Ovary (tissue), 9 donors: ENCODE measurements around the gene SESN2. TPM values are rescaled to one million over a fixed set of nuclear protein-coding genes. Genes with fewer than 3 reads are reported as not detected.
"Not testable (repeated sequence)": the region's sequence is repeated elsewhere in the genome, so short reads cannot be mapped to it uniquely, and the experiment has no call there.

Experiments
- DNase-seq, 5 donors: peaks; one replicate each; pipeline ENCODE4 v3.0.0-alpha.2; 2019 to 2020
- H3K27ac ChIP-seq, 2 donors: fragments of 200-600 bp; one replicate each; pipeline versions ENCODE4 v1.5.1 to v1.8.0; 2019 to 2022
- H3K27me3 ChIP-seq: fragments of 200-600 bp; one replicate; pipeline ENCODE4 v1.8.0; 2022
- H3K36me3 ChIP-seq: fragments of 200-600 bp; sonication (generic); one replicate; pipeline ENCODE4 v1.5.1; 2019
- H3K4me1 ChIP-seq: one replicate; pipeline ENCODE4 v1.8.1; 2013; ENCODE audit warnings: mild to moderate bottlenecking, moderate library complexity; ENCODE audit not compliant: insufficient read depth
- H3K4me3 ChIP-seq: fragments of 200-600 bp; sonication (generic); one replicate; pipeline ENCODE4 v1.5.1; 2017
- H3K9me3 ChIP-seq, 2 donors: fragments of 200-600 bp in 1 of 2; sonication (generic) in 1 of 2; one replicate each; pipeline versions ENCODE4 v1.5.1 to v1.8.1; 2013 to 2019; ENCODE audit warnings: mild to moderate bottlenecking in 1 of 2, moderate library complexity in 1 of 2
- CTCF ChIP-seq, 3 donors: fragments of 450-650 bp in 2 of 3; fragments of 200-600 bp in 1 of 3; IDR thresholded peaks; one replicate each; pipeline versions ENCODE4 v1.5.1 to v1.8.0; 2016 to 2022; ENCODE audit warnings: antibody characterized with exemption in 3 of 3, mild to moderate bottlenecking in 1 of 3
- EP300 ChIP-seq: sonication (generic); formaldehyde crosslinking; IDR thresholded peaks from one replicate; pipeline ENCODE4 v1.6.1; 2017; ENCODE audit warnings: antibody characterized with exemption
- POLR2A ChIP-seq: fragments of 450-650 bp; IDR thresholded peaks from one replicate; pipeline ENCODE4 v1.6.1; 2017; ENCODE audit warnings: antibody characterized with exemption, mild to moderate bottlenecking, moderate library complexity
- WGBS, 3 donors: extraction: QIAGEN DNeasy Blood & Tissue Kit in 1 of 3; methylation state at CpG; one replicate each; pipeline versions ENCODE4 v1.1.5 to v1.1.7; 2013 to 2017; 5-methylcytosine and 5-hydroxymethylcytosine counted together
- intact Hi-C, 4 donors: fragments of 100-400 bp; cut with DNase I; formaldehyde crosslinking; loops; one replicate each; pipeline versions ENCODE4 v1.11.0 to v1.15.1; 2022 to 2023
- polyA plus RNA-seq, 2 donors: library from polyadenylated mRNA; stranded (reverse); fragments of 200-250 nt in 1 of 2; fragments of 350-450 nt in 1 of 2; fragmentation: Illumina TruSeq in 1 of 2; extraction: RNeasy Lipid Tissue Mini Kit (QIAGEN cat#74804) in 1 of 2; gene quantifications; one replicate each; pipeline ENCODE4 v1.2.3, GENCODE V29; 2013 to 2014
- total RNA-seq, 7 donors: library from RNA; depleted of rRNA in 2 of 7; stranded (reverse); fragments of >200 nt in 2 of 7; fragmentation: NEBNext Ultra II Directional in 3 of 7; extraction: Animal tissue kit (Norgen Biotek cat#: 25700) in 3 of 7; gene quantifications; one replicate each; pipeline versions ENCODE4 v1.1.0 to v1.2.4, GENCODE V29; 2016 to 2023
- donor health status: DM: no; HTN: no; CAD: no; lungs with moderate emphysema.
- donor health status: DM: no; HTN: no; CAD: no.
- donor health status: Bipolar disorder and iron deficiency.
- donor health status: DM: yes; HTN: yes; CAD: no.
- donor health status: DM: no; HTN: no; CAD: no.
- donor health status: DM: yes; HTN: yes; CAD: no.

Gene SESN2
- total and polyA plus RNA-seq, 9 donors, result 7.4 to 79.9 (median 25.0) TPM

- H3K27ac ChIP-seq, result no peak overlapping the region
- no peaks in the 10 kb centered on the region for H3K36me3 ChIP-seq
- H3K4me1 ChIP-seq, result no peaks in the 10 kb centered on the region
- no peak for DNase-seq
- no peaks in the 10 kb centered on the region for H3K9me3 ChIP-seq
- no peak for TF ChIP-seq EP300
- TF ChIP-seq CTCF (IDR thresholded peaks at IDR 0.05), result no peak
- no peak for TF ChIP-seq POLR2A
- H3K4me3 ChIP-seq, result no peak overlapping the region
- 80 to 84% (median 81%) methylated on average over 3 of the region's 3 CpGs for WGBS, 3 donors
- intact Hi-C loops, result no loop called here
- no peaks in the 10 kb centered on the region for H3K27me3 ChIP-seq
Measured at GRCh38 chr1:28326984-28327383, 67.7 kb downstream of the SESN2 start.

GRCh38 chr1:28327431-28327830, 68.1 kb downstream of the SESN2 start:
- H3K4me1 ChIP-seq, H3K4me3 ChIP-seq, H3K27ac ChIP-seq, H3K36me3 ChIP-seq, H3K27me3 ChIP-seq, intact Hi-C loops, H3K9me3 ChIP-seq: not testable (repeated sequence)
- 89 to 92% (median 90%) methylated on average over 11 of the region's 11 CpGs for WGBS, 3 donors
- DNase-seq, result peak in 1 of 5 donors; percentile 23

- intact Hi-C loops, result no loop called here
- WGBS, 3 donors, result 62 to 78% (median 65%) methylated on average over 16 of the region's 16 CpGs
- H3K4me1 ChIP-seq, result no peaks in the 10 kb centered on the region
- no peak overlapping the region for H3K27ac ChIP-seq
- TF ChIP-seq POLR2A, result no peak
- no peak for TF ChIP-seq CTCF (IDR thresholded peaks at IDR 0.05)
- no peak for TF ChIP-seq EP300
- no peaks in the 10 kb centered on the region for H3K9me3 ChIP-seq
- H3K27me3 ChIP-seq, result no peaks in the 10 kb centered on the region
- peak in 4 of 5 donors; percentile 17 to 53 (median 34) for DNase-seq
- H3K4me3 ChIP-seq, result peak overlapping the region; percentile 40
- no peaks in the 10 kb centered on the region for H3K36me3 ChIP-seq
Measured at GRCh38 chr1:28328228-28328648, 68.9 kb downstream of the SESN2 start.

GRCh38 chr1:28329395-28330153, 70.3 kb downstream of the SESN2 start:
- Histone ChIP-seq H3K27ac (peak overlapping the region; percentile 56 to 66), H3K4me1 (no peaks in the 10 kb centered on the region), H3K4me3 (peak overlapping the region; percentile 40), H3K36me3 (no peaks in the 10 kb centered on the region), H3K27me3 (no peaks in the 10 kb centered on the region), H3K9me3 (no peaks in the 10 kb centered on the region)
- intact Hi-C loops, result no loop called here
- 33 to 39% (median 38%) methylated on average over 29 of the region's 29 CpGs for WGBS, 3 donors
- peak; percentile 27 to 55 (median 34) for DNase-seq
- TF ChIP-seq EP300 (no peak), CTCF (IDR thresholded peaks at IDR 0.05) (peak in 1 of 3 donors; percentile 9), POLR2A (no peak)

Other genes starting within 250 kb of the SESN2 start
- gene EYA3, start 170.9 kb upstream of the SESN2 start, total RNA-seq, result 10 to 100 TPM in 6 of 7 donors, 1 to 10 TPM in 1; 7.2 to 25.7 (median 18.0) TPM
- 10 to 100 TPM in 1 of 2 donors, 1 to 10 TPM in 1; 5.4 to 12.9 TPM for gene EYA3, start 170.9 kb upstream of the SESN2 start, polyA plus RNA-seq
- 1 to 10 TPM in 5 of 7 donors, under 1 TPM in 2; 0.72 to 4.4 (median 1.5) TPM for gene PTAFR, start 82.8 kb upstream of the SESN2 start, total RNA-seq
- 1 to 10 TPM in 1 of 2 donors, under 1 TPM in 1; 0.84 to 7.2 TPM for gene PTAFR, start 82.8 kb upstream of the SESN2 start, polyA plus RNA-seq
- gene DNAJC8, start 26.5 kb upstream of the SESN2 start, total RNA-seq, result 10 to 100 TPM; 61.2 to 85.6 (median 77.7) TPM
- 100 to 1,000 TPM in 1 of 2 donors, 10 to 100 TPM in 1; 87.3 to 181 TPM for gene DNAJC8, start 26.5 kb upstream of the SESN2 start, polyA plus RNA-seq
- 100 to 1,000 TPM in 3 of 7 donors, 10 to 100 TPM in 4; 87.2 to 221 (median 94.4) TPM for gene ATP5IF1, start 23.4 kb upstream of the SESN2 start, total RNA-seq
- 100 to 1,000 TPM; 103 to 226 TPM for gene ATP5IF1, start 23.4 kb upstream of the SESN2 start, polyA plus RNA-seq
- gene MED18, start 69.5 kb downstream of the SESN2 start, total RNA-seq, result 10 to 100 TPM in 1 of 7 donors, 1 to 10 TPM in 6; 6.4 to 14.5 (median 8.6) TPM
- gene MED18, start 69.5 kb downstream of the SESN2 start, polyA plus RNA-seq, result 10 to 100 TPM in 1 of 2 donors, 1 to 10 TPM in 1; 9.0 to 15.3 TPM
- 10 to 100 TPM; 20.1 to 37.7 (median 31.8) TPM for gene PHACTR4, start 110.2 kb downstream of the SESN2 start, total RNA-seq
- 10 to 100 TPM; 20.3 to 50.8 TPM for gene PHACTR4, start 110.2 kb downstream of the SESN2 start, polyA plus RNA-seq
- 10 to 100 TPM; 13.2 to 25.6 (median 17.4) TPM for gene RCC1, start 246.5 kb downstream of the SESN2 start, total RNA-seq
- gene RCC1, start 246.5 kb downstream of the SESN2 start, polyA plus RNA-seq, result 10 to 100 TPM; 16.7 to 34.3 TPM